Osteoblast (primary cell): ENCODE results near the gene IFNA14. TPM values are rescaled to one million over a fixed set of nuclear protein-coding genes. Genes with fewer than 3 reads are reported as not detected.
"Not testable (repeated sequence)": the region's sequence is repeated elsewhere in the genome, so short reads cannot be mapped to it uniquely, and the experiment has no call there.

Experiments used
- DNase-seq: peaks from one replicate; pipeline ENCODE4 v3.0.0; 2011; ENCODE audit warnings: low spot score, mixed read lengths; ENCODE audit not compliant: insufficient read length; ENCODE audit errors: missing footprints
- H2AFZ ChIP-seq: 2 replicates; pipeline ENCODE4 v1.6.0; 2011; ENCODE audit warnings: mild to moderate bottlenecking, low read length
- H3K27ac ChIP-seq: 2 replicates; pipeline ENCODE4 v1.5.1; 2011; ENCODE audit warnings: mild to moderate bottlenecking, low read depth, low read length, moderate library complexity
- H3K27me3 ChIP-seq: 2 replicates; pipeline ENCODE4 v1.6.0; 2012; ENCODE audit warnings: mild to moderate bottlenecking, control low read depth, inconsistent platforms, low read length, moderate library complexity; ENCODE audit not compliant: insufficient read depth
- H3K36me3 ChIP-seq: 2 replicates; pipeline ENCODE4 v1.5.1; 2011; ENCODE audit warnings: mild to moderate bottlenecking, low read length, control low read depth, moderate library complexity; ENCODE audit not compliant: insufficient read depth
- H3K4me1 ChIP-seq: 2 replicates; pipeline ENCODE4 v1.5.1; 2011; ENCODE audit warnings: mild to moderate bottlenecking, low read length, control low read depth, moderate library complexity; ENCODE audit not compliant: insufficient read depth
- H3K4me2 ChIP-seq: 2 replicates; pipeline ENCODE4 v1.6.0; 2011; ENCODE audit warnings: mild to moderate bottlenecking, low read length; ENCODE audit not compliant: insufficient read depth
- H3K4me3 ChIP-seq: fragments of 200-600 bp; sonication (generic); 3 replicates; pipeline ENCODE4 v1.5.1; 2012; ENCODE audit warnings: mild to moderate bottlenecking, low read length, inconsistent platforms; ENCODE audit not compliant: insufficient read depth
- H3K79me2 ChIP-seq: 2 replicates; pipeline ENCODE4 v1.6.0; 2012; ENCODE audit warnings: mild to moderate bottlenecking, low read length, control low read depth, inconsistent platforms; ENCODE audit not compliant: insufficient read depth
- H3K9me3 ChIP-seq: 2 replicates; pipeline ENCODE4 v1.5.1; 2011; ENCODE audit warnings: low read depth, low read length, control low read depth
- H4K20me1 ChIP-seq: 2 replicates; pipeline ENCODE4 v1.6.0; 2012; ENCODE audit warnings: mild to moderate bottlenecking, low read length, control low read depth; ENCODE audit not compliant: insufficient read depth
- CTCF ChIP-seq: IDR thresholded peaks from 2 replicates; pipeline ENCODE4 v1.5.1; 2011; ENCODE audit warnings: mild to moderate bottlenecking, low read depth, low read length, moderate library complexity; ENCODE audit errors: extremely low read depth
- total RNA-seq: library from RNA; depleted of rRNA; stranded (reverse); fragments of >200 nt; gene quantifications from 2 replicates; pipeline ENCODE4 v1.2.3, GENCODE V29; 2012

Gene IFNA14
- total RNA-seq, 1 donor: not detected

GRCh38 chr9:21205204-21205603, 34.6 kb downstream of the IFNA14 start:
- no peaks in the 10 kb centered on the region for H3K36me3 ChIP-seq
- no peaks in the 10 kb centered on the region for H4K20me1 ChIP-seq
- H3K27ac ChIP-seq: no peak overlapping the region
- H3K27me3 ChIP-seq: no peaks in the 10 kb centered on the region
- no peak overlapping the region for H3K4me3 ChIP-seq
- no peaks in the 10 kb centered on the region for H3K9me3 ChIP-seq
- no peak for DNase-seq
- no peaks in the 10 kb centered on the region for H3K79me2 ChIP-seq
- no peaks in the 10 kb centered on the region for H3K4me1 ChIP-seq
- H3K4me2 ChIP-seq: no peak overlapping the region
- TF ChIP-seq CTCF: no peak
- no peak overlapping the region for H2AFZ ChIP-seq

GRCh38 chr9:21202105-21202504, 37.7 kb downstream of the IFNA14 start, which contains the start of gene IFNA7:
Gene IFNA7, minus strand, starts transcription at chr9:21202205. Its CDS starts 40 bp downstream, at chr9:21202165.
- not testable (repeated sequence) for H4K20me1 ChIP-seq, H3K9me3 ChIP-seq, H2AFZ ChIP-seq, H3K27me3 ChIP-seq, DNase-seq, H3K27ac ChIP-seq, H3K4me3 ChIP-seq, H3K79me2 ChIP-seq, H3K4me2 ChIP-seq, H3K4me1 ChIP-seq, H3K36me3 ChIP-seq

GRCh38 chr9:21194867-21195776, 44.7 kb downstream of the IFNA14 start:
- H3K79me2 ChIP-seq, H3K36me3 ChIP-seq, H3K27ac ChIP-seq, H3K4me1 ChIP-seq, H2AFZ ChIP-seq, H3K27me3 ChIP-seq, H4K20me1 ChIP-seq, H3K9me3 ChIP-seq, DNase-seq, H3K4me3 ChIP-seq: not testable (repeated sequence)
- TF ChIP-seq CTCF: peak; percentile 54
- H3K4me2 ChIP-seq: peak overlapping the region; percentile 24

Other genes with a start within 250 kb of the IFNA14 start
- gene HACD4, start 208.4 kb downstream of the IFNA14 start, total RNA-seq: 6.8 and 8.3 TPM in 2 replicates
- gene IFNB1, start 162.1 kb downstream of the IFNA14 start, total RNA-seq: not detected in 2 replicates
- not detected in 2 replicates for gene IFNW1, start 98.2 kb downstream of the IFNA14 start, total RNA-seq
- gene IFNA21, start 73.3 kb downstream of the IFNA14 start, total RNA-seq: not detected in 2 replicates
- gene IFNA4, start 52.4 kb downstream of the IFNA14 start, total RNA-seq: not detected in 2 replicates
- gene IFNA7, start 37.8 kb downstream of the IFNA14 start, total RNA-seq: not detected in 2 replicates
- gene IFNA10, start 32.9 kb downstream of the IFNA14 start, total RNA-seq: not detected in 2 replicates
- not detected in 2 replicates for gene IFNA16, start 22.7 kb downstream of the IFNA14 start, total RNA-seq
- gene IFNA17, start 11.8 kb downstream of the IFNA14 start, total RNA-seq: not detected in 2 replicates
- gene IFNA5, start 65.3 kb upstream of the IFNA14 start, total RNA-seq: not detected in 2 replicates
- gene KLHL9, start 95.4 kb upstream of the IFNA14 start, total RNA-seq: 35.9 and 38.4 TPM in 2 replicates
- gene IFNA6, start 110.9 kb upstream of the IFNA14 start, total RNA-seq: not detected in 2 replicates
- gene IFNA13, start 128.1 kb upstream of the IFNA14 start, total RNA-seq: not detected in 2 replicates
- gene IFNA2, start 145.4 kb upstream of the IFNA14 start, total RNA-seq: not detected in 2 replicates
- not detected in 2 replicates for gene IFNA8, start 169.1 kb upstream of the IFNA14 start, total RNA-seq
- gene IFNA1, start 200.4 kb upstream of the IFNA14 start, total RNA-seq: not detected in 2 replicates
- gene IFNE, start 242.3 kb upstream of the IFNA14 start, total RNA-seq: 2.9 and 3.6 TPM in 2 replicates